ENCODE measurements around the gene SLC36A3.
"Not testable (repeated sequence)": the region's sequence is repeated elsewhere in the genome, so short reads cannot be mapped to it uniquely, and the experiment has no call there.

Gene SLC36A3

DNA sequence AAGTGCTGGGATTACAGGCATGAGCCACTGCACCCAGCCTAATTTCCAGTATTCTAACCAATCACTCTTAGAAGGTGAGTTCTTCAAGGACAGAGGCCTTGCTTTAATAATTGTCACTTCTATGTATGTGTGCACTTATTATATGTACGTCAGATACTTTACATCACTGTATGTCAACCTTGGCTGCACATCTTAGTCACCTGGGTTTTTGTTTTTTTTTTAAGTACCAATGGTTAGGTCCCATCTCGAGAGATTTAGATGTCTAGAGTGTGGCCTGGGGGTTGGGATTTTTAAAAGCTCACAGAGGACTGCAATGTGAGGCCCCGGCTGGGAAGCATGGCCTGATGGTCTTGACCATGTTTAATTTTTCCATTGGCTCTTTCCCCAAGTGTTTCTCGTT, 60.4 kb downstream of the SLC36A3 start:
- H3K4me3 ChIP-seq (ENCODE audit: low read length), result no peak overlapping the region
- no CpG with 5 or more reads among the region's 4 CpGs for WGBS (ENCODE audit: insufficient coverage, insufficient read length)
- no peak for DNase-seq (ENCODE audit: low read depth, low spot score)
- peaks cover 3% of the 10 kb centered on the region; the same call in 1 of the 2 replicates for H3K4me1 ChIP-seq (ENCODE audit: control insufficient read depth, insufficient read depth, low read length)
- no peaks in the 10 kb centered on the region for H3K36me3 ChIP-seq (ENCODE audit: control insufficient read depth, insufficient read depth, low read length)
- no peaks in the 10 kb centered on the region for H3K9me3 ChIP-seq (ENCODE audit: control insufficient read depth, insufficient read depth, low read length)
- no peaks in the 10 kb centered on the region for H3K27me3 ChIP-seq (ENCODE audit: control insufficient read depth, insufficient read depth, low read length)
- H3K27ac ChIP-seq (ENCODE audit: low read length), result no peak overlapping the region

DNA sequence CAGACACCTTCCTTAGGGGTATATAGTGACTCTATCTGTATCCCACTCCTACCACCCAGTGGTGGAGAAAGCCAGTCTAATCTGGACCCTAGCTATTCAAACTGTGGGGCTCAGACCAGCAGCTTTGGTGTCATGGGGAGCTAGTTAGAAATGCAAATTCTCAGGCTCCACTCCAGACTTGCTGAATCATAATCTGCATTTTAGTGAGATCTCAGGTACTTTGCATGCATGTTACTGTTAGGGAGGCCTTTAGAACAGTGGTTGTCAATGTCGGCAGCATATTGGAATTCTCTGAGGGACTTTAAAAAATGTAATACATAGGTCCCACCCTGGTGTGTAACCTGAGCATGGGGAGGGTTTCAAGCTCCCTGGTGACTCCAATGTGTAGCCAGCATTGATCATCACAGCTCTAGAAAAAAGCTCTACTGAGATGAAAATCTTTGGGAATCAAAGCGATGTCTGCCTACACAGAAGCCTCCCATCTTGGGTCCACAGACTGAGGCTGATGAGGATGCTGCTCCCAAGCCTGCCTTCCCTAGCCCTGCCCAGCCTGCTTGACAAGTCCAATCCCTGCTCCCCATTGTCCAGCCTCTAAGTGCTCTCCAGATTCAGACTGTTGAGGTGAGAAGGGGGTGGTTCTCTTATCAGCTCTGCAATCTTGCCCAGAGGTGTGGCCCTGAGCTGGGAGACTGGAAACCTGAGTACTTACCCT, 62.5 kb downstream of the SLC36A3 start:
- H3K4me1 ChIP-seq (ENCODE audit: control insufficient read depth, insufficient read depth, low read length), result peaks cover 3% of the 10 kb centered on the region; the same call in 1 of the 2 replicates
- no peak for DNase-seq (ENCODE audit: low read depth, low spot score)
- H3K27ac ChIP-seq (ENCODE audit: low read length), result no peak overlapping the region
- WGBS (ENCODE audit: insufficient coverage, insufficient read length), result no CpG with 5 or more reads among the region's 2 CpGs
- H3K27me3 ChIP-seq (ENCODE audit: control insufficient read depth, insufficient read depth, low read length), result no peaks in the 10 kb centered on the region
- H3K4me3 ChIP-seq (ENCODE audit: low read length), result no peak overlapping the region
- no peaks in the 10 kb centered on the region for H3K36me3 ChIP-seq (ENCODE audit: control insufficient read depth, insufficient read depth, low read length)
- H3K9me3 ChIP-seq (ENCODE audit: control insufficient read depth, insufficient read depth, low read length), result no peaks in the 10 kb centered on the region

- not testable (repeated sequence) for H3K9me3 ChIP-seq (ENCODE audit: control insufficient read depth, insufficient read depth, low read length); H3K36me3 ChIP-seq (ENCODE audit: control insufficient read depth, insufficient read depth, low read length); H3K4me1 ChIP-seq (ENCODE audit: control insufficient read depth, insufficient read depth, low read length); DNase-seq (ENCODE audit: low read depth, low spot score); H3K27ac ChIP-seq (ENCODE audit: low read length); H3K27me3 ChIP-seq (ENCODE audit: control insufficient read depth, insufficient read depth, low read length); H3K4me3 ChIP-seq (ENCODE audit: low read length)
- no CpG with 5 or more reads among the region's 10 CpGs for WGBS (ENCODE audit: insufficient coverage, insufficient read length)
These were observed 63.2 kb downstream of the SLC36A3 start for GRCh38 chr5:151240268-151240835.

DNA sequence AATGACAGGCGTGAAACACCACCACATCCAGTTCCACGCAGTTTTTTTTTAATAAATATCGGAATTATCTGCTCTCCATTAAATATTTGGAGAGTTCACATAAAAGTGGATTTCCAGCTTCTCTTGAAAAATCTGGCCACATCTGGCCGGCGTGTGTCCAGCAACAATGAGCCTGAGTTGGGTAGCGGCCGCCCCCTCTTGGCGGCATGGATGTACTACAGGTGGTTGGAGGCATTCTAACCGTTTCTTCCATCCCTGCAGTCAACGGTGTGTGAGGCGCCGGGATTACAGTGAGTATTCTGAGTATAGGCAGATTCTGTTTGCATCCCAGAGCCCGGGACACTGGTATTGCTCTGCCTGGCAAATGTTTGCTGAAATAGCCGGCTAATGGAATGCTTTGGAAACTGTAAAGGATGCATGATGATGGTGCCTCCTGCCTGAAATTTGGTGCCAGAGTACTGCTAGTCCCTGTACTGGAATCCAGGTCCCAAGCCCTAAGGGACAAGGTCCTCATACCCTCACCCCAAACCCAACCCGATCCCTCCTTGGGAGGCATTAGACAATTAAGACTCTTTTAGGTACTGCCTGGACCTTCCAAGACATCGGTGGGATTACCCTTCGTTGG, 64.2 kb downstream of the SLC36A3 start:
- Histone ChIP-seq H3K9me3 (ENCODE audit: control insufficient read depth, insufficient read depth, low read length) (no peaks in the 10 kb centered on the region), H3K4me3 (ENCODE audit: low read length) (no peak overlapping the region), H3K27me3 (ENCODE audit: control insufficient read depth, insufficient read depth, low read length) (no peaks in the 10 kb centered on the region), H3K36me3 (ENCODE audit: control insufficient read depth, insufficient read depth, low read length) (no peaks in the 10 kb centered on the region), H3K4me1 (ENCODE audit: control insufficient read depth, insufficient read depth, low read length) (peaks cover 3% of the 10 kb centered on the region; the same call in 1 of the 2 replicates), H3K27ac (ENCODE audit: low read length) (no peak overlapping the region)
- no peak for DNase-seq (ENCODE audit: low read depth, low spot score)
- WGBS (ENCODE audit: insufficient coverage, insufficient read length), result no CpG with 5 or more reads among the region's 17 CpGs

- no peak overlapping the region for H3K4me3 ChIP-seq (ENCODE audit: low read length)
- H3K27ac ChIP-seq (ENCODE audit: low read length), result no peak overlapping the region
- H3K9me3 ChIP-seq (ENCODE audit: control insufficient read depth, insufficient read depth, low read length), result no peaks in the 10 kb centered on the region
- H3K27me3 ChIP-seq (ENCODE audit: control insufficient read depth, insufficient read depth, low read length), result no peaks in the 10 kb centered on the region
- H3K36me3 ChIP-seq (ENCODE audit: control insufficient read depth, insufficient read depth, low read length), result no peaks in the 10 kb centered on the region
- peaks cover 3% of the 10 kb centered on the region; the same call in 1 of the 2 replicates for H3K4me1 ChIP-seq (ENCODE audit: control insufficient read depth, insufficient read depth, low read length)
- DNase-seq (ENCODE audit: low read depth, low spot score), result no peak
- no CpG with 5 or more reads among the region's 14 CpGs for WGBS (ENCODE audit: insufficient coverage, insufficient read length)
These were observed 65.2 kb downstream of the SLC36A3 start for GRCh38 chr5:151238303-151238741.

DNA sequence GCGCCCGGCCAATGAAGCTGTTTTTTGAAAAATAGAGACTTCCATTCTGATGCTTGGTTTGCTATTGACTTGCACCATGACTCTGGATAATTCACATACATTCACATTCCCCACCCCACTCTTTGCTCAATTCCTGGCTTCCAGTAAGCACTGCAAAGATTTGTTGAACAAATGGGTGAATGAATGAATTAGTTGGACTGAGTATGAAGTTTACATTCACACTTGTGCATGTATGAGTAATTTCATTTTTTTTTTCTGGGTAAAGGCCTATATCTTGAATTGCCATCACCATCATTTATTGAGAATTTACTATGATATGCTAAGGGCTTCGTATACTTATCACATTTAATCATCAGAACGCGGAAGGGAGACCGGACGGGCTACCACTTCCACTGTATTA, 65.9 kb downstream of the SLC36A3 start:
- no CpG with 5 or more reads among the region's 7 CpGs for WGBS (ENCODE audit: insufficient coverage, insufficient read length)
- H3K9me3 ChIP-seq (ENCODE audit: control insufficient read depth, insufficient read depth, low read length), result no peaks in the 10 kb centered on the region
- no peak overlapping the region for H3K4me3 ChIP-seq (ENCODE audit: low read length)
- H3K4me1 ChIP-seq (ENCODE audit: control insufficient read depth, insufficient read depth, low read length), result peaks cover 3% of the 10 kb centered on the region; the same call in 1 of the 2 replicates
- H3K36me3 ChIP-seq (ENCODE audit: control insufficient read depth, insufficient read depth, low read length), result no peaks in the 10 kb centered on the region
- no peaks in the 10 kb centered on the region for H3K27me3 ChIP-seq (ENCODE audit: control insufficient read depth, insufficient read depth, low read length)
- no peak for DNase-seq (ENCODE audit: low read depth, low spot score)
- H3K27ac ChIP-seq (ENCODE audit: low read length), result no peak overlapping the region

DNA sequence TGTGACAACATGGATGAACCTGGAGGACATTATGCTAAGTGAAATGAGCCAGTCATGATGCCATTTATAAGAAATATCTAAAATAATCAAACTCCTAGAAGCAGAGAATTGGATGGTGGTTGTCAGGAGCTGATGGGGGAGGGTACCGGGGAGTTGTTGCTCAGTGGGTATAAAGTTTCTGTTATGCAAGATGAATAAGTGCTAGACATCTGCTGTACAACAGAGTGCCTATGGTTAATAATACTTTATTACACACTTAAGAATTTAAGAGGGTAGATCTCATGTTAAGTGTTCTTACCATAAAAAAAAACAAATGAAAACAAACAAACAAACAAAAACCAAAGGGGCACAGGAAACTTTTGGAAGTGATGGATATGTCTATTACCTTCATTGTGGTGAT, 66.7 kb downstream of the SLC36A3 start:
- no CpG with 5 or more reads among the region's 1 CpG for WGBS (ENCODE audit: insufficient coverage, insufficient read length)
- H3K9me3 ChIP-seq (ENCODE audit: control insufficient read depth, insufficient read depth, low read length), result no peaks in the 10 kb centered on the region
- H3K4me3 ChIP-seq (ENCODE audit: low read length), result no peak overlapping the region
- DNase-seq (ENCODE audit: low read depth, low spot score), result no peak
- H3K4me1 ChIP-seq (ENCODE audit: control insufficient read depth, insufficient read depth, low read length), result peaks cover 3% of the 10 kb centered on the region; the same call in 1 of the 2 replicates
- no peak overlapping the region for H3K27ac ChIP-seq (ENCODE audit: low read length)
- H3K36me3 ChIP-seq (ENCODE audit: control insufficient read depth, insufficient read depth, low read length), result no peaks in the 10 kb centered on the region
- H3K27me3 ChIP-seq (ENCODE audit: control insufficient read depth, insufficient read depth, low read length), result no peaks in the 10 kb centered on the region

- no CpG with 5 or more reads among the region's 6 CpGs for WGBS (ENCODE audit: insufficient coverage, insufficient read length)
- not testable (repeated sequence) for H3K27ac ChIP-seq (ENCODE audit: low read length); DNase-seq (ENCODE audit: low read depth, low spot score); H3K4me3 ChIP-seq (ENCODE audit: low read length); H3K27me3 ChIP-seq (ENCODE audit: control insufficient read depth, insufficient read depth, low read length); H3K4me1 ChIP-seq (ENCODE audit: control insufficient read depth, insufficient read depth, low read length); H3K9me3 ChIP-seq (ENCODE audit: control insufficient read depth, insufficient read depth, low read length); H3K36me3 ChIP-seq (ENCODE audit: control insufficient read depth, insufficient read depth, low read length)
These were observed 68.4 kb downstream of the SLC36A3 start for GRCh38 chr5:151235239-151235571.

DNA sequence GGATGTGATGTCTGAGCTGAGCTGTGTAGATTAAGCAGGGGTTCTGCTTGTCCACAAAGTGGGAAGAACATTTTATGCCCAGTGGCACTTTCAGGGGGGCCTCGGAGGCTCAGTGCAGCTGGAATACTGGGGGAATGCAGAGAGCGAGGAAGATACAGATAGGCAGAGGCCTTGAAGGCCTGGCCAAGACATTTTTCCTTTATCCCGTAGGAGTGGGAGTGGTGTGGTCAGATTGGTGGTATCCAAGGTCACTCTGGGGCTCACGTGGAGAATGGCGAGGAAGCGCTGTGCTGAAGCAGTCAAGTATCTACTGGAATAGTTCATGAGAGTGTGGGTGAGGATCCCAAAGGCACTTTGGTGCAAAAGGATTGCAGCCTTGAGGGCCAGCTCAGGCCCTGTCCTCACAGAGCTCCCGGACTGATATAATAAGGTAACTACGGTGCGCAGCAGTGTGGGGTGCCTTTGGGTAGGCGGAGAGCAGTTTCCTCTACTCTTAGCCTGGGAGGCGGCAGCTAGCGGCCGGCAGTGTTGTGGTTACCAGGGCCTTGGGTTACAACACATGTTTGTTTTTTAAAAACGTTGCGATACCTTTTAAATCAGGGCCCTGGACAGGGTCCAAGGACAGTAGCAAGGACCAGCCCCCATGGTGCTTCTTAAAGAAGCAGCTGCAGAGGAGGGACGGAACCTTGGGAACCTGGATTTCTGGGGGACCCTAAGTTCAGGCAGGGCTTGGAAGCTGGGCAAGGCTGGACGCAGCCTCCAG, 68.9 kb downstream of the SLC36A3 start:
- no peak overlapping the region for H3K4me3 ChIP-seq (ENCODE audit: low read length)

DNA sequence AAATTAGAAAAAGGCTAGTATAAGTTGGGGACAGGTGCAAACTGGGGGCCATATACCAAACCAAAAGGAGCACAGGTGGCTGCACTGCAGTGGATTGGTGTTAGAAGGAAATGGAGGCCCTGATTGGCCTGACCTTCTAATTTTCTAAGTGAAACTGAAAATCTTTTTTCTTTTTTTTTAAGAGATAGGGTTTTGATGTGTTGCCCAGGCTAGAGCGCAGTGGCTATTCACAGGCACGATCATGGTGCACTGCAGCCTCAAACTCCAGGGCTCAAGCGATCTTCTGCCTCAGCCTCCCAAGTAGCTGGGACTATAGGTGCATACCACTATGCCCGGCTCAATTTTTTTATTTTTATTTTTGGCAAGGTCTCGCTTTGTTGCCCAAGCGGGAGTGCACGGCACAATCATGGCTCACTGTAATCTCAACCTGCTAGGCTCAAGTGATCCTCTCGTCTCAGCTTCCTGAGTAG, 69.9 kb downstream of the SLC36A3 start:
- DNase-seq (ENCODE audit: low read depth, low spot score), result no peak
- H3K4me1 ChIP-seq (ENCODE audit: control insufficient read depth, insufficient read depth, low read length), result no peaks in the 10 kb centered on the region
- H3K27ac ChIP-seq (ENCODE audit: low read length), result no peak overlapping the region
- H3K9me3 ChIP-seq (ENCODE audit: control insufficient read depth, insufficient read depth, low read length), result no peaks in the 10 kb centered on the region
- no peaks in the 10 kb centered on the region for H3K36me3 ChIP-seq (ENCODE audit: control insufficient read depth, insufficient read depth, low read length)
- no peak overlapping the region for H3K4me3 ChIP-seq (ENCODE audit: low read length)
- no CpG with 5 or more reads among the region's 8 CpGs for WGBS (ENCODE audit: insufficient coverage, insufficient read length)
- H3K27me3 ChIP-seq (ENCODE audit: control insufficient read depth, insufficient read depth, low read length), result no peaks in the 10 kb centered on the region

More for the DNA sequence above, 68.9 kb downstream of the SLC36A3 start:
- Histone ChIP-seq H3K9me3 (ENCODE audit: control insufficient read depth, insufficient read depth, low read length) (no peaks in the 10 kb centered on the region), H3K27ac (ENCODE audit: low read length) (no peak overlapping the region), H3K27me3 (ENCODE audit: control insufficient read depth, insufficient read depth, low read length) (no peaks in the 10 kb centered on the region), H3K4me1 (ENCODE audit: control insufficient read depth, insufficient read depth, low read length) (no peaks in the 10 kb centered on the region), H3K36me3 (ENCODE audit: control insufficient read depth, insufficient read depth, low read length) (no peaks in the 10 kb centered on the region)
- WGBS (ENCODE audit: insufficient coverage, insufficient read length), result no CpG with 5 or more reads among the region's 17 CpGs
- DNase-seq (ENCODE audit: low read depth, low spot score), result no peak
